Measurements from ENCODE around the gene ERFL.

- TF ChIP-seq POLR2A (IDR thresholded peaks at IDR 0.05) (no peak), CTCF (IDR thresholded peaks at IDR 0.05 in 8 of 11, conservative IDR thresholded peaks at IDR 0.05 in 3 of 11) (no peak), POLR2AphosphoS5 (IDR thresholded peaks at IDR 0.05) (no peak)
These were observed 14.5 kb downstream of the ERFL start for GRCh38 chr19:41913538-41914423.
